ENCODE results near the gene SLC3A2.

DNA sequence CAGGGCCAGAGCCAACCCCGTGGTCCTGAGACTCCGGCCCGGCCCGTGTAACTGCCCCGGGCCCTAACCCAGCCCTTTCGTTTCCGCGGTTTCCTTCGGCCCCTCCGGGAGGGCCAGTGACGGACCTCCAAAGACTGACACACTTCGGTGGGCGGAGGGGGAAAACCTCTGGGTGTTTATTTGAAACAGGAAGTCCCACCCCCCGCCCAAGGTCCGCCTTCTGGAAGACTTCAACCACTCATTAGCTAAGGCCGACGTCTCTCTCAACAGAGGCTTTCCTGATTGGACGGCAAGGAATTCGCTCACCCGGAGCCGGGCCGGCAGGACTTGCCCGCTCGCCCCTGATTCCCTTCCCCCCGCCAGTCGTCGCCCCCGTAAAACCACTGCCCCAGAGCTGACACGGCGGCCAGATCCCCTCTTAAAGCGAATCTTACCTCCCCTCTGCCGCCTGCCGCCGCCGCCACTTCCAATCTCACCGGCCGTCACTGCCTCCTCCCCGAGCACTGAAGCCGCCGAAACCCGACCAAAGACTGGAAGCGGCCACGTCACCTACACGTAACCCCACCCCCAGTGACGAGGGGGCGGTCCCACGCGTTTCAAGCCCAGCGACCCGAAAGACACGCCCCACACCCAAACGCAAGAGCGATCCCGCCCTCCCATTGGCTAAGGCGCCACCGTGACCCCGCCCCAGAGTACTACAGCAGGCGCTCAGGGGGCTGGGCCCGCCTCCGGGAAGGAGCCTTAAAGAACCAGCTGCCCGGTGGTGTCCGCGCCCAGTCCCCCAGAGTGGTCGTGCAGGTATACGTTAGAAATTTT lies 49.0 kb upstream of the SLC3A2 start, which contains the start of gene STX5:
- TF ChIP-seq EZH2 (IDR thresholded peaks at IDR 0.05; ENCODE audit: low read length, missing control alignments) = no peak
- TF ChIP-seq, protein P1, sequence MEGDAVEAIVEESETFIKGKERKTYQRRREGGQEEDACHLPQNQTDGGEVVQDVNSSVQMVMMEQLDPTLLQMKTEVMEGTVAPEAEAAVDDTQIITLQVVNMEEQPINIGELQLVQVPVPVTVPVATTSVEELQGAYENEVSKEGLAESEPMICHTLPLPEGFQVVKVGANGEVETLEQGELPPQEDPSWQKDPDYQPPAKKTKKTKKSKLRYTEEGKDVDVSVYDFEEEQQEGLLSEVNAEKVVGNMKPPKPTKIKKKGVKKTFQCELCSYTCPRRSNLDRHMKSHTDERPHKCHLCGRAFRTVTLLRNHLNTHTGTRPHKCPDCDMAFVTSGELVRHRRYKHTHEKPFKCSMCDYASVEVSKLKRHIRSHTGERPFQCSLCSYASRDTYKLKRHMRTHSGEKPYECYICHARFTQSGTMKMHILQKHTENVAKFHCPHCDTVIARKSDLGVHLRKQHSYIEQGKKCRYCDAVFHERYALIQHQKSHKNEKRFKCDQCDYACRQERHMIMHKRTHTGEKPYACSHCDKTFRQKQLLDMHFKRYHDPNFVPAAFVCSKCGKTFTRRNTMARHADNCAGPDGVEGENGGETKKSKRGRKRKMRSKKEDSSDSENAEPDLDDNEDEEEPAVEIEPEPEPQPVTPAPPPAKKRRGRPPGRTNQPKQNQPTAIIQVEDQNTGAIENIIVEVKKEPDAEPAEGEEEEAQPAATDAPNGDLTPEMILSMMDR (conservative IDR thresholded peaks at IDR 0.05 in 1 of 2, IDR thresholded peaks at IDR 0.05 in 1 of 2; ENCODE audit: low read depth in 1 of 2, low read length in 2 of 2) = no peak

Data from fibroblast of lung (primary cell).